SW480 (cell line): Measurements from ENCODE around the gene U2SURP.
A peak's percentile ranks its signal among the peaks of the same experiment; 100 is the strongest.
"Not testable (repeated sequence)": the region's sequence is repeated elsewhere in the genome, so short reads cannot be mapped to it uniquely, and the experiment has no call there.

ENCODE experiments used
- DNase-seq: peaks from one replicate; pipeline ENCODE4 v3.0.0-alpha.2; 2016; ENCODE audit warnings: low spot score

The U2SURP gene

DNA sequence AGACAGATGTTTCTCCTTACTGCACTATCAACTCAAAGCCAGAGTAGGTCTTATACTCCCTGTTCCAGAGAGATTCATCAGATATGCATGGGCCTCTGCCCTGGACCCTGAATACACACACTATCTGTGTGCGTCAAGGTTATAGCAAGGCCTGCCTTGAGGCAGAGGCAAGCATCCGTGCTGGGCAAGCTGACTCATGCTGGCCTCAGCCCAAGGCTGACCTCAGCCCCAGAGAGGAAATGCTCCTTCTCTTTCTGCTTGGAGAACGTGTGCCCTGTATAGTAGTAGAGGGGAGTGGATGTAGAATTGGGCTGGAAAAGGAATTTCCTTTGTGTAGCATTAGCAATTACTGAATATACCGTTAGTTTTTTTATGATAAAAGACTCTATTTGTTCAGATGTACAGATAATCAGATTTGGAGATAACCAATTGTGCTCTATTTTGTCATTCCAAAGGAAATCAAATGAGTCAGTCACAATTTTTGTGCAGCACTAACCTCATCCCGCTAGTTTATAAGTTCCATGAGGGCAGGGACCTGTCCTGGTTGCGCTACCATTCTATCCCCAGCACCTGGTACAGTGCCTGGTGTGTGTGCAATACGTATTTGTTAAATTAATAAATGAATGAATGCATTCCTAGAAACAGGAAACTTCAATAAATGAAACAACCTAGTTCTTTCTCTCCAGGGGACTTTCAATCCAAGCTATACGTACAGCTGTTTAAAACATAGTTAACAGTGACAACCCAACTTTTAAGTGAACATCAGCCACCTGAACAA lies 24.6 kb upstream of the U2SURP start:
- peak; percentile 37 for DNase-seq

GRCh38 chr3:142977399-142977728 lies 24.0 kb upstream of the U2SURP start:
- no peak for DNase-seq

GRCh38 chr3:142981108-142981507 lies 20.3 kb upstream of the U2SURP start:
- DNase-seq, result no peak

DNA sequence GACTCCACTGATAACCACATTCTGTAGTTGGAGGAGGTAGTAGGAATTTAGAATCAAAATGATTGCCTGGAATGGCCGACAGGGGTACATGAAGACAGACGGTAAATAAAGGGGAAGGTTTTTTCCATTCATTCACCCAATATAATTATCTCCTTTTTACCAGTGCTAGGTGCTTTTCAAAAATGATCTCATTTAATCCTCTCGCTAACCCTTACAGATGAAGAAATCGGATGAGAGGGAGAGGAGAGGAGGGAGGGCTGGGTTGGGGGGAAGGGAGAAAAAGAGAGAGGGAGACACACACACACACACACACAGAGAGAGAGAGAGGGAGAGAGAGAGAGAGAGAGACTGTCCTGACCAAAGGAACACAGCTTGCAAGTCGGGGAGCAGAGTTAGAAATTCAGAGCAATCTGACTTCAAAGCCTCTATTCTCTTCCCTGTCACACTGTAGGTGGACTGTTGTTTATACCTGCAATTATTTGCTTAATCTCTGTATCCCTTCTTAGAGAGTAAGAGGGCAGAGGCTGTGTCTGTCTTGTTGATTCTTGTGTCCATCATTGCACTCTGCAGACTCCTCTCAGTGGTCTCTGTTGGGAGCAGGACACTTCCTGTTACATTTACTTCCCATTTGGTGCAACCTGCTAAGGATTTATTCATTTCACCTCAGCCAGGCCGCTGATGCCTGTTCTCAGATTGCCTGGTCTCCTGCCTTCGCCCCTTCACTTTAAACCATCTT lies 19.2 kb upstream of the U2SURP start:
- DNase-seq, result no peak

GRCh38 chr3:142983318-142983717 lies 18.1 kb upstream of the U2SURP start:
- no peak for DNase-seq

- no peak for DNase-seq
Measured at GRCh38 chr3:142984255-142984654, 17.1 kb upstream of the U2SURP start.

DNA sequence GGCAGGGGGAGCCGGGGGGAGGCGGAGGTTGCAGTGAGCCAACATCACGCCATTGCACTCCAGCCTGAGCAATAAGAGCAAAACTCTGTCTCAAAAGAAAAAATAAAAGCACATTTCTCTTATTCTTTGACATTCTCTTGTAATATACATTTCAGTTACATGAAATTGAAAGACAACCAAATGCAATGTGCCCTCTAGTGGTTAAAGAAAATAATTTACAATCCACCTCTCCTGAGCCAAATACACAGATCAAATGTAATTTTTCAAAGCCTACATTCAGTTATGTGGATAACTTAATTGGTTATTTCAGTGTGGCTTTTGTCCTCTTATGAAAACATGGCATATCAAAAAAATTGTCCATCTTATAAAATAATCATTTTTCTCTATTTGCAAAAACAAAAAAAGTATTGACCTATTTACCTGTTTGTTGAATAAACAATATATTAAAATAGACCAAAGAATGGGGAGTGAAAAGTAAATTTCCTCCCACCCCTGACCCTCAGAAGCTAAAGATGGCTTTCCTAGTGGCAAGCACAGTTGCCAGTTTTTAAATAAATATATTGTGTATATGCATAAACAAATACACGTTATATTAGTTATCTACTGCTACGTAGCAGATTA lies 14.2 kb upstream of the U2SURP start:
- DNase-seq, result peak; percentile 57

DNA sequence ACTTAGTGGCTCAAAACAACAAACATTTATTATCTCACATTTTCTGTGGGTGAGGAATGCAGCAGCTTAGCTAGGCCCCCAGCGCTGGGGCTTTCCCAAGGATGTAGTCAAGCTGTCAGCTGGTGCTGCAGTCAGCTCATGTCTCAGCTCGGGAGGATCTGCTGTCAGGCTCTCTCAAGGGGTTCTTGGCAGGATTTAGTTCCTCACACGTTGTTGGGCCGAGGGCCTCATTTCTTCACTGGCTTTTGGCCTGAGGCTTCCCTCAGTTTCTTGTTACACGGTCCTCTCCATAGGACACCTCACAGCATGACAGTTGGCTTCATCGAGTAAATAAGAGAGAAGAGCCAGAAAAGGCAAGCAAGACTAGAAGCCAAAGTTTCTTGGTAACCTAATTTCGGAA lies 13.7 kb upstream of the U2SURP start:
- DNase-seq, result no peak

DNA sequence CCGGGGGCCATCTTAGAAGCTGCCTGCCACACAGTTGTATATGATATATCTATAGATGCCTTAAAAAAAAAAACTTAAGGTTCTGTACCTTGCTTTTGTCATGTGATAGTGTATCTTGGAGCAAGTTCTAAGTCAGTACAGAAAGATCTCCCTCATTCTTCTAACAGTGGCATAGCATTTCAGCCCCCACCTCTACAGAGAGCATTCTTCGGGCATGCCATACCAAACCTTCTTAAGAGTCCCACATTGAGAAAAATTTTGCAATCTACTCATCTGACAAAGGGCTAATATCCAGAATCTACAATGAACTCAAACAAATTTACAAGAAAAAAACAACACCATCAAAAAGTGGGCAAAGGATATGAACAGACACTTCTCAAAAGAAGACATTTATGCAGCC lies 13.1 kb upstream of the U2SURP start:
- not testable (repeated sequence) for DNase-seq

- not testable (repeated sequence) for DNase-seq
Measured at GRCh38 chr3:142988826-142989225, 12.5 kb upstream of the U2SURP start.

- no peak for DNase-seq
Measured at GRCh38 chr3:142990721-142991120, 10.6 kb upstream of the U2SURP start.

DNA sequence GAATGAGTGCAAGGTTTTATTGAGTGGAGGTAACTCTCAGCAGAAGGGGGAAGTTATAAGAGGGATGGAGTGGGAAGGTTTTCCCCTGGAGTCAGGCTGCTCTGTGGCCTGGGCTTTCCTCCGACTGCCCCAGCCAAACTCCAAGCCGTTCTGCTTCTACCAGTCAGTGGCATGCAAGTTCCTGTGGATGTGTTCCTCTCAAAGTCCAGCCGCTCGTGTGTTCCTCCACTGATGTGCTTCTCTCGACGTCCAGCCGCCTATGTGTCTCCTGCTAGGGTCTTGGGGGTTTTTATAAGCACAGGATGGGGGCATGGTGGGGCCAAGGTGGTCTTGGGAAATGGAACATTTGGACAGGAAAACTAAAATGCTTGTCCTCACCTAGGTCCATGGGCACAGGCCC lies 9.0 kb upstream of the U2SURP start:
- no peak for DNase-seq

DNA sequence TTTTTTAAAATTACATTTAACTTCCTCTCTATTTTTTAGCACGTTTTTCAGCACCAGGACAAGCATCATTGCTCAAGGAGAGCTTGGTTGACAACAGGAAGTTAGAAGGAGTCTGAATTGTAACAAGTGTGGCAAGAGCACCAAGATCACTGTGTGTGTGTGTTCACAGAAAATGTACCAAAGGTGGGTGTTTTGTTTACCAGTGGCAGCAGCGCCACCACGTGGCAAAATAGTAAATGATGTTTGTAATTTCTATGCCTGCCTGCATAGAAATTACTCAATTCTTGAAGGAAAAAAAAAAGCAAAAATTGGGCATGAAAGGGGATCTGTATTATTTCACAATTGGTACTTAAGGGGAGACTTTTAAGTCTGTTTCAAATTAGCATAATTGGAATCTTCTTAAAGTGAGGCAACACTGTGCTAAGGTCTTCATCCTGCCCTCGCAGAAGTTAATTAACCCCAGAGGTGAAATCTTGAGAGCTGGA lies 7.4 kb upstream of the U2SURP start:
- DNase-seq, result peak; percentile 66

- no peak for DNase-seq
Measured at GRCh38 chr3:142997330-142997729, 4.0 kb upstream of the U2SURP start.

DNA sequence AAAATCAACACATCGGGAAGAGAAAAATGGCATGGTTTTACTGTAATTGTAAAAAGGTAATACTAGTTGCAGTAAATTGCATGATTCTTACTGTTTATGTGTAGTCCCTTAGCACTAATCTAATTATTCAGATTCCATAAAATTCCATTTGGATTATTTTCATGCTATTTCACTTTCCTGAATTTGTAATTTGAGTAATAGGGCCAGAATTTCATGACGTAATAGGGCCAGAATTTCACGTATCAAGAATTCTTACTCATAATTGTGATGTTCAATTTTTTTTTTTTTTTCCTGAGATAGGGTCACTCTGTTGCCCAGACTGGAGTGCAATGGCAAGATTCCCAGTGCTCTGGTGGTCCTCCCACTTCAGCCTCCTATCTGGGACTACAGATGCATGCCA lies 2.9 kb upstream of the U2SURP start:
- DNase-seq, result no peak

- DNase-seq, result no peak
Measured at GRCh38 chr3:142999881-143000280, 1.5 kb upstream of the U2SURP start.

DNA sequence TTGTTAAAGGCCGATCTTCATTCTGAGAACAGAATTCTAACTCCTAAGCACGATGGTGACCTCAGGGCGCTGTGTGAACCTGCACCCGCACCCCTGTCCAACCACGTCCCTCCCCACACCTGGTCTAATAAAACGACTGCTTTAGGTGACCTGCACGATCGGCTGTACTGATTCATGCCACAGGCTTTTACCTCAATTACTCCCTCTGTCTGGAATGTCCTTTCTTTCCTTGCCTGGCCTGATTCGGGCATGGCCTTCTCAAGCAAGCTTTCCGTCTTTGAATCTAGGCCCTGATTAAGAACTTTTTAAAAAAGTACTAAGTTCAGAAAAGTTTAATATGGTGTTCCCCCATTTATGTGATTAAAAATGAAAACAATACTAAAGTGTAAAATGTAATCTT lies 842 bp upstream of the U2SURP start:
- peak; percentile 87 for DNase-seq

DNA sequence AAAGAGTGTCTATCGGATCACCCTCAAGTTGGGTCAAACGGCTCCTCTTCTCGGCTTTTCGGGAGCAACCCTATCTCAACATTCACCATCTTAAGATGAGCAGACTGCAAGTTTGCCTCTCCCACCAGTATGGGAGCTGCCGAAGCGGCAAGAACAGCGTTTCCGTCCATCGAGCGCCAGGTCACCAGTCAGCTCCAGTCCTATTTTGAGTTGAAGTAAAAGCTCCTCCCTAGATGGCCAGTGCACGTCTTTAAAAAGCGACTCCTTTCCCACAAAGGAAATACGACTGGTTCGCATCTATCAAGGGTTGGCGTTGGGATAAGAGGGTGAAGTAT lies 369 bp upstream of the U2SURP start:
- no peak for DNase-seq

DNA sequence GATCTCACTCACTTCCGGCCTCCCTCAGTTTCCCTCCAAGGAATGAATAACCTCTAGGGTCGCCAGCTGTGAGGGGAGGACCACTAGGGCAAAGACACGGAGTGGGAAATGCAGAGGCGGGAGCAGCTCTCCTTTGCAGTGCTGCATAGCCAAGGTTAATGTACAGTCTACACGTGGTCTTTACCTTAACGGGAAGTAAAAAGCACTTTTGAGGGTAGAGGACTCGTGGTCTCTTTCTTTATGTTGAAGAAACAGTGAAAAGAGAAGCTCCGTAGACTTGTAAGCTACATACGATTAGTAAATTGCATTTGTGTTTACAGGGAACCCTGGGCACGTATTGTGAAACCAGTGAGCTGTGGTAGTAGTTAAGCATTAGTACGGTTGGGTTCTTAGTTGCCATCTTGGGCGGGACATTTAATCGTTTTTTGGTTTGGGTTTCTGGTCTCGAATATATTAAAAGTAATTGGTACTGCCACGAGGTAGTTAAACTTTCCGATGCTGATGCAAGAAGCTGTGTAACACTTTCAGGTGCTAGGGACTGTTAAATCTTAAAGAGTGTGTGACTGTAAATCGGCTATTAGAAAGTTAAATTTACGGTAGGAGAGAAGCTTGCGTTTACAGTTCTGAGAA lies 828 bp downstream of the U2SURP start:
- peak; percentile 47 for DNase-seq

DNA sequence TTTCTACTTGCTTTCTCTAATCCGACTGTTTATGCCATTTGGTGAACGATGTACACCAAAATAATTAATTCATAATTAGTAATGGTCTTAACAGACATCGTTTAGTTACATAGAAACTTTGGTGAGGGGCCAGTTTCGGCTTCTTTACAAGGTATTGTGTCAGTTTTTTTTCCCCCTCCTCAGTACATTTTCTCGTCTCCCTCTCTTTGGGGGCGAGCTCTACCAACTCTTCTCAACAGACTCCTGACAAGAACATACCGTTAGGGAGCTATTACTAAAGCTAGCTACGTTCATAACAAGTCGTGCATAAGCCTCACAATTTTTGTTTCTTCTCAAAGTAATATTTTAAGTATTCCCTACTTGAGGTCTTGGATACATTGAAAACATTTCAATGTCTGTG lies 1.4 kb downstream of the U2SURP start:
- DNase-seq, result no peak

- DNase-seq, result no peak
Measured at GRCh38 chr3:143004823-143005222, 3.5 kb downstream of the U2SURP start.

- DNase-seq, result no peak
Measured at GRCh38 chr3:143010024-143010423, 8.7 kb downstream of the U2SURP start.

- DNase-seq, result no peak
Measured at GRCh38 chr3:143011705-143012104, 10.3 kb downstream of the U2SURP start.
